K562 (cell line): ENCODE data around the gene LUZP1. TPM values are rescaled to one million over a fixed set of nuclear protein-coding genes. Genes with fewer than 3 reads are reported as not detected.
A peak's percentile ranks its signal among the peaks of the same experiment; 100 is the strongest.

Source experiments
- ATAC-seq: fragments of 200-7000 bp; cut with Tn5 transposase; 3 replicates; pipeline ENCODE4 v1.9.1; 2020; ENCODE audit warnings: moderate library complexity
- BruUV-seq: library from RNA; stranded (reverse); fragments of 400-500 nt; replicated peaks from 2 replicates; lab custom pipeline; 2021; lab: Mats Ljungman, UMichigan
- CTCF ChIA-PET: fragments of 300-600 bp; formaldehyde crosslinking; extraction: SDS; loops from one replicate; lab custom pipeline; 2021; ENCODE audit warnings: low intra/inter-chr PET ratio; lab: Yijun Ruan, JAX
- POLR2A ChIA-PET: fragments of 300-600, 350-650 bp; sonication (Branson Sonifier 250); formaldehyde crosslinking; extraction: SDS; loops from one replicate; lab custom pipeline; 2021; ENCODE audit warnings: antibody characterized with exemption, inconsistent platforms; lab: Yijun Ruan, JAX
- DNase-seq, 4 experiments: peaks; one replicate each; pipeline versions ENCODE4 v3.0.0 to v3.0.0-alpha.2; 2011 to 2018; ENCODE audit warnings: low spot score in 3 of 4, mixed read lengths in 3 of 4; ENCODE audit errors: extremely low read depth in 1 of 4
- FAIRE-seq: peaks from 2 replicates; lab custom pipeline; 2011; peaks lifted over from hg19 to GRCh38; lab: Jason Lieb, UNC
- H2AFZ ChIP-seq: 2 replicates; pipeline ENCODE4 v1.6.0; 2011; ENCODE audit warnings: low read depth, low read length, control low read depth, inconsistent platforms
- H3K27ac ChIP-seq: fragments of 200-600 bp; 3 replicates; pipeline ENCODE4 v1.8.0; 2011; ENCODE audit warnings: low read depth, mild to moderate bottlenecking, control low read depth, inconsistent platforms, low read length, moderate library complexity, mixed read lengths; ENCODE audit errors: extremely low read depth
- H3K27me3 ChIP-seq, 2 experiments: fragments of 300-600 bp in 1 of 2; 2 replicates in 1 of 2; 3 replicates in 1 of 2; pipeline versions ENCODE4 v1.6.0 to v1.8.0; 2011; ENCODE audit warnings: inconsistent platforms in 2 of 2, low read length in 2 of 2, mild to moderate bottlenecking in 1 of 2, mixed read lengths in 1 of 2, moderate library complexity in 1 of 2; ENCODE audit not compliant: control insufficient read depth in 2 of 2, insufficient read depth in 2 of 2
- H3K36me3 ChIP-seq: fragments of 300-600 bp; 3 replicates; pipeline ENCODE4 v1.8.0; 2011; ENCODE audit warnings: mild to moderate bottlenecking, low read length, inconsistent platforms; ENCODE audit not compliant: control insufficient read depth, insufficient read depth
- H3K4me1 ChIP-seq, 2 experiments: fragments of 200-600 bp in 1 of 2; replicated peaks in 1 of 2; 2 replicates in 1 of 2; 3 replicates in 1 of 2; pipeline versions ENCODE4 v1.5.1 to v1.8.0; 2011; ENCODE audit warnings: inconsistent platforms in 2 of 2, low read length in 2 of 2, mild to moderate bottlenecking in 1 of 2, mixed read lengths in 1 of 2, moderate library complexity in 1 of 2; ENCODE audit not compliant: control insufficient read depth in 2 of 2, insufficient read depth in 2 of 2
- H3K4me2 ChIP-seq: 2 replicates; pipeline ENCODE4 v1.6.1; 2011; ENCODE audit warnings: low read length, control low read depth, inconsistent platforms, mixed read lengths; ENCODE audit not compliant: insufficient read depth
- H3K4me3 ChIP-seq: fragments of 200-600 bp; sonication (generic), shearing (Covaris generic); 2 replicates; pipeline ENCODE4 v1.5.1; 2016; ENCODE audit warnings: control low read depth, inconsistent platforms
- H3K79me2 ChIP-seq: fragments of 200-600 bp; 3 replicates; pipeline ENCODE4 v1.8.0; 2011; ENCODE audit warnings: low read length, inconsistent platforms; ENCODE audit not compliant: control insufficient read depth, insufficient read depth
- H3K9ac ChIP-seq, 2 experiments: 2 replicates each; pipeline versions ENCODE4 v1.6.0 to v1.6.1; 2011; ENCODE audit warnings: low read depth in 2 of 2, low read length in 2 of 2, control low read depth in 1 of 2, inconsistent platforms in 1 of 2, mild to moderate bottlenecking in 1 of 2, mixed read lengths in 1 of 2; ENCODE audit not compliant: insufficient read depth in 1 of 2
- H3K9me1 ChIP-seq: one replicate; pipeline ENCODE4 v1.6.0; 2011; ENCODE audit warnings: inconsistent platforms, mild to moderate bottlenecking, low read length, moderate library complexity; ENCODE audit not compliant: control insufficient read depth, insufficient read depth
- H3K9me3 ChIP-seq: replicated peaks from 2 replicates; pipeline ENCODE4 v1.5.1; 2011; ENCODE audit warnings: low read depth, low read length, inconsistent platforms; ENCODE audit not compliant: control insufficient read depth, insufficient read depth
- H4K20me1 ChIP-seq: replicated peaks from 2 replicates; pipeline ENCODE4 v1.6.1; 2011; ENCODE audit warnings: low read length, inconsistent platforms, mixed read lengths; ENCODE audit not compliant: control insufficient read depth, insufficient read depth
- ARID1B ChIP-seq: fragments of 450-650 bp; IDR thresholded peaks from 2 replicates; pipeline ENCODE4 v1.6.1; 2016; ENCODE audit warnings: antibody characterized with exemption, mild to moderate bottlenecking, inconsistent platforms
- BACH1 ChIP-seq: fragments of 200-800 bp; sonication (Bioruptor generic); IDR thresholded peaks from 2 replicates; pipeline ENCODE4 v1.6.1; 2016; ENCODE audit warnings: missing genetic modification characterization, missing compliant biosample characterization
- CHD1 ChIP-seq: fragments of 200-600 bp; sonication (generic); IDR thresholded peaks from one replicate; pipeline ENCODE4 v1.6.1; 2012; ENCODE audit warnings: mild to moderate bottlenecking, moderate library complexity, low read length, inconsistent platforms
- CREM ChIP-seq: IDR thresholded peaks from 2 replicates; pipeline ENCODE4 v1.6.1; 2014; ENCODE audit warnings: antibody characterized with exemption, low read depth
- NFIX ChIP-seq: fragments of 250-450 bp; sonication (Bioruptor Pico); IDR thresholded peaks from 2 replicates; pipeline ENCODE4 v1.4.0; 2020; ENCODE audit warnings: low read depth, mild to moderate bottlenecking, moderate library complexity
- RBBP5 ChIP-seq: fragments of 200-600 bp; sonication (generic); IDR thresholded peaks from 2 replicates; pipeline ENCODE4 v1.6.1; 2012; ENCODE audit warnings: borderline replicate concordance, mild to moderate bottlenecking, low read length, control low read depth, inconsistent platforms; ENCODE audit not compliant: insufficient read depth, poor library complexity, severe bottlenecking
- SIN3A ChIP-seq, 2 experiments: fragments of 150-350 bp in 1 of 2; IDR thresholded peaks; 2 replicates each; pipeline ENCODE4 v1.6.1; 2011 to 2016; ENCODE audit warnings: borderline replicate concordance in 2 of 2, low read depth in 2 of 2, low read length in 2 of 2, mild to moderate bottlenecking in 2 of 2, moderate library complexity in 2 of 2; ENCODE audit not compliant: control insufficient read depth in 1 of 2
- SMAD3 ChIP-seq: fragments of 450-650 bp; formaldehyde crosslinking; conservative IDR thresholded peaks from 2 replicates; pipeline ENCODE4 v1.4.0; 2020; ENCODE audit warnings: mild to moderate bottlenecking
- SMC3 ChIP-seq: conservative IDR thresholded peaks from 2 replicates; pipeline ENCODE4 v1.6.1; 2011; ENCODE audit warnings: low read depth, low read length, improper control_type of control experiment; ENCODE audit not compliant: insufficient read depth
- U2AF2 ChIP-seq: fragments of 200-400 bp; formaldehyde crosslinking; optimal IDR thresholded peaks from 2 replicates; pipeline ENCODE3; 2017; ENCODE audit warnings: low read depth, mild to moderate bottlenecking, low read length
- YBX1 ChIP-seq: fragments of 450-650 bp; IDR thresholded peaks from 2 replicates; pipeline ENCODE4 v1.7.1; 2016; ENCODE audit warnings: mild to moderate bottlenecking
- ZC3H11A ChIP-seq: IDR thresholded peaks from 2 replicates; pipeline ENCODE4 v1.6.1; 2012; ENCODE audit warnings: low read depth, low read length, improper control_type of control experiment
- ZNF175 ChIP-seq: fragments of 200-800 bp; sonication (Bioruptor generic); IDR thresholded peaks from 2 replicates; pipeline ENCODE4 v1.6.1; 2016; ENCODE audit warnings: low read depth, mild to moderate bottlenecking, missing genetic modification characterization, missing compliant biosample characterization
- ZNF75A ChIP-seq: fragments of 450-650 bp; formaldehyde crosslinking; IDR thresholded peaks from 2 replicates; pipeline ENCODE4 v1.4.0; 2020; ENCODE audit warnings: mild to moderate bottlenecking
- WGBS: fragments of 100-300 bp; shearing (Covaris generic); methylation state at CpG from one replicate; pipeline ENCODE4 v1.1.6; 2016; ENCODE audit warnings: low coverage, mixed read lengths; ENCODE audit not compliant: insufficient coverage; ENCODE audit errors: missing lambda C conversion rate; 5-methylcytosine and 5-hydroxymethylcytosine counted together
- in situ Hi-C: fragments of 300-500 bp; cut with MboI; formaldehyde crosslinking; loops from 4 replicates; pipeline ENCODE4 v1.15.0; 2018; ENCODE audit warnings: inconsistent platforms, mixed read lengths
- intact Hi-C: fragments of 100-400 bp; cut with micrococcal nuclease; formaldehyde crosslinking; loops from 2 replicates; pipeline ENCODE4 v1.14.2; 2022
- polyA plus RNA-seq, 8 experiments: library from polyadenylated mRNA; depleted of rRNA in 4 of 8; stranded (reverse) in 5 of 8; unstranded in 3 of 8; fragments of >200 nt; fragmentation: Nextera tagmentation in 2 of 8; fragmentation: Illumina TruSeq in 1 of 8; extraction: Ambion mirVana in 2 of 8; extraction: Trizol in 1 of 8; gene quantifications; 2 replicates each; pipeline versions ENCODE4 v1.2.1 to v1.2.3, GENCODE V29; 2011 to 2014; ENCODE audit warnings: inconsistent platforms in 1 of 8, missing spikeins in 1 of 8
- total RNA-seq, 7 experiments: library from RNA; depleted of rRNA in 6 of 7; stranded (reverse); fragments of >200 nt in 6 of 7; fragmentation: Illumina TruSeq in 2 of 7; extraction: Trizol in 2 of 7; gene quantifications; 2 replicates each; pipeline versions ENCODE4 v1.2.1 to v1.2.3, GENCODE V29; 2011 to 2021; ENCODE audit warnings: low replicate concordance in 1 of 7
- TF ChIP-seq, protein P1 (sequence below): sonication (generic); formaldehyde crosslinking; IDR thresholded peaks from 2 replicates; pipeline ENCODE4 v1.8.0; 2022; ENCODE audit warnings: mild to moderate bottlenecking, missing genetic modification reagents
- TF ChIP-seq, protein P2 (sequence below), 2 experiments: fragments of 150-350 bp in 1 of 2; IDR thresholded peaks; 2 replicates each; pipeline ENCODE4 v1.6.1; 2012 to 2016; ENCODE audit warnings: low read depth in 2 of 2, low read length in 2 of 2, mild to moderate bottlenecking in 1 of 2, moderate library complexity in 1 of 2

The LUZP1 gene
- total and polyA plus RNA-seq, 9 of the 15 experiments (the other 6 are each of a cell fraction or from before 2014, with no cell fraction given): 6.5 to 19.1 (median 12.4) TPM

DNA sequence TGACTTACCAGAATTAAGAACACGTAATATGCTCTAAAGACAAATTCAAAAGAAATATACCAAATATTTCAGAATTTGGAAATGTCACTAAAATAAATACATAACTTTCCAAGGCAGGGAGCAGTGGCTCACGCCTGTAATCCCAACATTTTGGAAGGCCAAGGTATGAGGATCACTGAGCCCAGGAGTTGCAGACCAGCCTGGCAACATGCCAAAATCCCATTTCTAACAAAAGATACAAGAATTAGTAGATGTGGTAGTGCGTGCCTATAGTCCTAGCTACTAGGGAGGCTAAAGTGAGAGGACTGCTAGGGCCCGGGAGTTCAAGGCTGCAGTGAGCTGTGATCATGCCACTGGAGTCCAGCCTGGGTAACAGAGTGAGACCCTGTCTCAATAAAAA is 11.7 kb downstream of the LUZP1 start:
- no peak for FAIRE-seq
- TF ChIP-seq SIN3A (IDR thresholded peaks at IDR 0.05; ENCODE audit: borderline replicate concordance in 2 of 2, control insufficient read depth in 1 of 2, low read depth in 2 of 2, low read length in 2 of 2): no peak
- TF ChIP-seq, protein P1, sequence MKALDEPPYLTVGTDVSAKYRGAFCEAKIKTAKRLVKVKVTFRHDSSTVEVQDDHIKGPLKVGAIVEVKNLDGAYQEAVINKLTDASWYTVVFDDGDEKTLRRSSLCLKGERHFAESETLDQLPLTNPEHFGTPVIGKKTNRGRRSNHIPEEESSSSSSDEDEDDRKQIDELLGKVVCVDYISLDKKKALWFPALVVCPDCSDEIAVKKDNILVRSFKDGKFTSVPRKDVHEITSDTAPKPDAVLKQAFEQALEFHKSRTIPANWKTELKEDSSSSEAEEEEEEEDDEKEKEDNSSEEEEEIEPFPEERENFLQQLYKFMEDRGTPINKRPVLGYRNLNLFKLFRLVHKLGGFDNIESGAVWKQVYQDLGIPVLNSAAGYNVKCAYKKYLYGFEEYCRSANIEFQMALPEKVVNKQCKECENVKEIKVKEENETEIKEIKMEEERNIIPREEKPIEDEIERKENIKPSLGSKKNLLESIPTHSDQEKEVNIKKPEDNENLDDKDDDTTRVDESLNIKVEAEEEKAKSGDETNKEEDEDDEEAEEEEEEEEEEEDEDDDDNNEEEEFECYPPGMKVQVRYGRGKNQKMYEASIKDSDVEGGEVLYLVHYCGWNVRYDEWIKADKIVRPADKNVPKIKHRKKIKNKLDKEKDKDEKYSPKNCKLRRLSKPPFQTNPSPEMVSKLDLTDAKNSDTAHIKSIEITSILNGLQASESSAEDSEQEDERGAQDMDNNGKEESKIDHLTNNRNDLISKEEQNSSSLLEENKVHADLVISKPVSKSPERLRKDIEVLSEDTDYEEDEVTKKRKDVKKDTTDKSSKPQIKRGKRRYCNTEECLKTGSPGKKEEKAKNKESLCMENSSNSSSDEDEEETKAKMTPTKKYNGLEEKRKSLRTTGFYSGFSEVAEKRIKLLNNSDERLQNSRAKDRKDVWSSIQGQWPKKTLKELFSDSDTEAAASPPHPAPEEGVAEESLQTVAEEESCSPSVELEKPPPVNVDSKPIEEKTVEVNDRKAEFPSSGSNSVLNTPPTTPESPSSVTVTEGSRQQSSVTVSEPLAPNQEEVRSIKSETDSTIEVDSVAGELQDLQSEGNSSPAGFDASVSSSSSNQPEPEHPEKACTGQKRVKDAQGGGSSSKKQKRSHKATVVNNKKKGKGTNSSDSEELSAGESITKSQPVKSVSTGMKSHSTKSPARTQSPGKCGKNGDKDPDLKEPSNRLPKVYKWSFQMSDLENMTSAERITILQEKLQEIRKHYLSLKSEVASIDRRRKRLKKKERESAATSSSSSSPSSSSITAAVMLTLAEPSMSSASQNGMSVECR (CRISPR knock-in tag): no peak
- no peak for TF ChIP-seq RBBP5
- TF ChIP-seq ZC3H11A: no peak
- TF ChIP-seq CREM: no peak
- no peak for TF ChIP-seq CHD1
- TF ChIP-seq U2AF2: no peak
- no peak for TF ChIP-seq SMC3
- TF ChIP-seq YBX1: no peak
- TF ChIP-seq BACH1 (tag): no peak
- no peak for TF ChIP-seq ZNF175 (CRISPR knock-in tag)
- TF ChIP-seq ZNF75A: no peak
- no peak for TF ChIP-seq SMAD3
- peak; percentile 93 for TF ChIP-seq NFIX (CRISPR knock-in tag)
- TF ChIP-seq, protein P2, sequence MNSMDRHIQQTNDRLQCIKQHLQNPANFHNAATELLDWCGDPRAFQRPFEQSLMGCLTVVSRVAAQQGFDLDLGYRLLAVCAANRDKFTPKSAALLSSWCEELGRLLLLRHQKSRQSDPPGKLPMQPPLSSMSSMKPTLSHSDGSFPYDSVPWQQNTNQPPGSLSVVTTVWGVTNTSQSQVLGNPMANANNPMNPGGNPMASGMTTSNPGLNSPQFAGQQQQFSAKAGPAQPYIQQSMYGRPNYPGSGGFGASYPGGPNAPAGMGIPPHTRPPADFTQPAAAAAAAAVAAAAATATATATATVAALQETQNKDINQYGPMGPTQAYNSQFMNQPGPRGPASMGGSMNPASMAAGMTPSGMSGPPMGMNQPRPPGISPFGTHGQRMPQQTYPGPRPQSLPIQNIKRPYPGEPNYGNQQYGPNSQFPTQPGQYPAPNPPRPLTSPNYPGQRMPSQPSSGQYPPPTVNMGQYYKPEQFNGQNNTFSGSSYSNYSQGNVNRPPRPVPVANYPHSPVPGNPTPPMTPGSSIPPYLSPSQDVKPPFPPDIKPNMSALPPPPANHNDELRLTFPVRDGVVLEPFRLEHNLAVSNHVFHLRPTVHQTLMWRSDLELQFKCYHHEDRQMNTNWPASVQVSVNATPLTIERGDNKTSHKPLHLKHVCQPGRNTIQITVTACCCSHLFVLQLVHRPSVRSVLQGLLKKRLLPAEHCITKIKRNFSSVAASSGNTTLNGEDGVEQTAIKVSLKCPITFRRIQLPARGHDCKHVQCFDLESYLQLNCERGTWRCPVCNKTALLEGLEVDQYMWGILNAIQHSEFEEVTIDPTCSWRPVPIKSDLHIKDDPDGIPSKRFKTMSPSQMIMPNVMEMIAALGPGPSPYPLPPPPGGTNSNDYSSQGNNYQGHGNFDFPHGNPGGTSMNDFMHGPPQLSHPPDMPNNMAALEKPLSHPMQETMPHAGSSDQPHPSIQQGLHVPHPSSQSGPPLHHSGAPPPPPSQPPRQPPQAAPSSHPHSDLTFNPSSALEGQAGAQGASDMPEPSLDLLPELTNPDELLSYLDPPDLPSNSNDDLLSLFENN (IDR thresholded peaks at IDR 0.05; ENCODE audit: low read depth in 2 of 2, low read length in 2 of 2): no peak
- no peak for TF ChIP-seq ARID1B

More for the DNA sequence above, 11.7 kb downstream of the LUZP1 start:
- in situ Hi-C loops (no loop called here), intact Hi-C loops (no loop called here)
- no TSS peak for BruUV-seq
- Histone ChIP-seq H3K4me3 (no peak overlapping the region), H3K9me3 (no peaks in the 10 kb centered on the region), H3K36me3 (no peaks in the 10 kb centered on the region), H3K27me3 (no peaks in the 10 kb centered on the region), H4K20me1 (peaks cover 8% of the 10 kb centered on the region; the same call in 1 of the 2 replicates), H3K79me2 (peaks cover 60% of the 10 kb centered on the region), H3K9me1 (no peaks in the 10 kb centered on the region), H3K4me1 (no peaks in the 10 kb centered on the region), H3K4me2 (no peak overlapping the region), H2AFZ (no peak overlapping the region), H3K27ac (no peak overlapping the region), H3K9ac (no peak overlapping the region)
- ChIA-PET CTCF (no interaction called here), POLR2A (interaction anchor here (0.6 to 1.2 kb wide), 2 partner anchors 10 to 139 kb away, joined by 3 to 5 read pairs; no protein-coding TSS in a partner anchor)
- WGBS: 90% methylated on average over 4 of the region's 4 CpGs
- peak; percentile 25; the same call in 2 of the 3 replicates for ATAC-seq
- DNase-seq: peak in 1 of 4 experiments; percentile 14
